ENCODE measurements around the gene CARF.

- no peak for TF ChIP-seq CTCF (IDR thresholded peaks at IDR 0.05)
- TF ChIP-seq POLR2A (IDR thresholded peaks at IDR 0.05) = no peak
- no peak for TF ChIP-seq EP300 (IDR thresholded peaks at IDR 0.05)
Measured at GRCh38 chr2:202908186-202908585, 3.9 kb upstream of the CARF start.
